K562 (cell line): ENCODE results near the gene MTREX. TPM values are rescaled to one million over a fixed set of nuclear protein-coding genes. Genes with fewer than 3 reads are reported as not detected.

Source experiments
- ATAC-seq: fragments of 200-7000 bp; cut with Tn5 transposase; 3 replicates; pipeline ENCODE4 v1.9.1; 2020; ENCODE audit warnings: moderate library complexity
- BruUV-seq: library from RNA; stranded (reverse); fragments of 400-500 nt; replicated peaks from 2 replicates; lab custom pipeline; 2021; lab: Mats Ljungman, UMichigan
- CTCF ChIA-PET: fragments of 300-600 bp; formaldehyde crosslinking; extraction: SDS; loops from one replicate; lab custom pipeline; 2021; ENCODE audit warnings: low intra/inter-chr PET ratio; lab: Yijun Ruan, JAX
- POLR2A ChIA-PET: fragments of 300-600, 350-650 bp; sonication (Branson Sonifier 250); formaldehyde crosslinking; extraction: SDS; loops from one replicate; lab custom pipeline; 2021; ENCODE audit warnings: antibody characterized with exemption, inconsistent platforms; lab: Yijun Ruan, JAX
- DNase-seq, 4 experiments: peaks; one replicate each; pipeline versions ENCODE4 v3.0.0 to v3.0.0-alpha.2; 2011 to 2018; ENCODE audit warnings: low spot score in 3 of 4, mixed read lengths in 3 of 4; ENCODE audit errors: extremely low read depth in 1 of 4
- FAIRE-seq: peaks from 2 replicates; lab custom pipeline; 2011; peaks lifted over from hg19 to GRCh38; lab: Jason Lieb, UNC
- H2AFZ ChIP-seq: 2 replicates; pipeline ENCODE4 v1.6.0; 2011; ENCODE audit warnings: low read depth, low read length, control low read depth, inconsistent platforms
- H3K27ac ChIP-seq: fragments of 200-600 bp; 3 replicates; pipeline ENCODE4 v1.8.0; 2011; ENCODE audit warnings: low read depth, mild to moderate bottlenecking, control low read depth, inconsistent platforms, low read length, moderate library complexity, mixed read lengths; ENCODE audit errors: extremely low read depth
- H3K27me3 ChIP-seq, 2 experiments: fragments of 300-600 bp in 1 of 2; 2 replicates in 1 of 2; 3 replicates in 1 of 2; pipeline versions ENCODE4 v1.6.0 to v1.8.0; 2011; ENCODE audit warnings: inconsistent platforms in 2 of 2, low read length in 2 of 2, mild to moderate bottlenecking in 1 of 2, mixed read lengths in 1 of 2, moderate library complexity in 1 of 2; ENCODE audit not compliant: control insufficient read depth in 2 of 2, insufficient read depth in 2 of 2
- H3K36me3 ChIP-seq: fragments of 300-600 bp; 3 replicates; pipeline ENCODE4 v1.8.0; 2011; ENCODE audit warnings: mild to moderate bottlenecking, low read length, inconsistent platforms; ENCODE audit not compliant: control insufficient read depth, insufficient read depth
- H3K4me1 ChIP-seq, 2 experiments: fragments of 200-600 bp in 1 of 2; replicated peaks in 1 of 2; 2 replicates in 1 of 2; 3 replicates in 1 of 2; pipeline versions ENCODE4 v1.5.1 to v1.8.0; 2011; ENCODE audit warnings: inconsistent platforms in 2 of 2, low read length in 2 of 2, mild to moderate bottlenecking in 1 of 2, mixed read lengths in 1 of 2, moderate library complexity in 1 of 2; ENCODE audit not compliant: control insufficient read depth in 2 of 2, insufficient read depth in 2 of 2
- H3K4me2 ChIP-seq: 2 replicates; pipeline ENCODE4 v1.6.1; 2011; ENCODE audit warnings: low read length, control low read depth, inconsistent platforms, mixed read lengths; ENCODE audit not compliant: insufficient read depth
- H3K4me3 ChIP-seq: fragments of 200-600 bp; sonication (generic), shearing (Covaris generic); 2 replicates; pipeline ENCODE4 v1.5.1; 2016; ENCODE audit warnings: control low read depth, inconsistent platforms
- H3K79me2 ChIP-seq: fragments of 200-600 bp; 3 replicates; pipeline ENCODE4 v1.8.0; 2011; ENCODE audit warnings: low read length, inconsistent platforms; ENCODE audit not compliant: control insufficient read depth, insufficient read depth
- H3K9ac ChIP-seq, 2 experiments: 2 replicates each; pipeline versions ENCODE4 v1.6.0 to v1.6.1; 2011; ENCODE audit warnings: low read depth in 2 of 2, low read length in 2 of 2, control low read depth in 1 of 2, inconsistent platforms in 1 of 2, mild to moderate bottlenecking in 1 of 2, mixed read lengths in 1 of 2; ENCODE audit not compliant: insufficient read depth in 1 of 2
- H3K9me1 ChIP-seq: one replicate; pipeline ENCODE4 v1.6.0; 2011; ENCODE audit warnings: inconsistent platforms, mild to moderate bottlenecking, low read length, moderate library complexity; ENCODE audit not compliant: control insufficient read depth, insufficient read depth
- H3K9me3 ChIP-seq: replicated peaks from 2 replicates; pipeline ENCODE4 v1.5.1; 2011; ENCODE audit warnings: low read depth, low read length, inconsistent platforms; ENCODE audit not compliant: control insufficient read depth, insufficient read depth
- H4K20me1 ChIP-seq: replicated peaks from 2 replicates; pipeline ENCODE4 v1.6.1; 2011; ENCODE audit warnings: low read length, inconsistent platforms, mixed read lengths; ENCODE audit not compliant: control insufficient read depth, insufficient read depth
- ARHGAP35 ChIP-seq: fragments of 450-650 bp; IDR thresholded peaks from 2 replicates; pipeline ENCODE4 v1.6.1; 2018; ENCODE audit not compliant: partially characterized antibody
- ELF4 ChIP-seq: fragments of 450-650 bp; formaldehyde crosslinking; IDR thresholded peaks from 2 replicates; pipeline ENCODE4 v1.4.0; 2022; ENCODE audit warnings: missing genetic modification characterization
- ESRRB ChIP-seq: fragments of 250-450 bp; sonication (Bioruptor Pico); IDR thresholded peaks from 2 replicates; pipeline ENCODE4 v1.5.0; 2020; ENCODE audit warnings: mild to moderate bottlenecking, moderate library complexity, borderline replicate concordance
- FOXJ2 ChIP-seq: fragments of 200-800 bp; sonication (Bioruptor generic); IDR thresholded peaks from 2 replicates; pipeline ENCODE4 v1.6.1; 2016; ENCODE audit warnings: missing genetic modification characterization, missing compliant biosample characterization
- IRF1 ChIP-seq: sonication (generic); formaldehyde crosslinking; IDR thresholded peaks from 2 replicates; pipeline ENCODE4 v1.8.0; 2022; ENCODE audit warnings: missing genetic modification reagents, mild to moderate bottlenecking, borderline replicate concordance
- JUND ChIP-seq, 2 experiments: IDR thresholded peaks; 2 replicates in 1 of 2; 3 replicates in 1 of 2; pipeline ENCODE4 v1.6.1; 2011; ENCODE audit warnings: borderline replicate concordance in 2 of 2, low read depth in 2 of 2, low read length in 2 of 2, improper control_type of control experiment in 1 of 2, missing biosample characterization in 1 of 2, missing genetic modification characterization in 1 of 2, missing genetic modification reagents in 1 of 2
- L3MBTL2 ChIP-seq: fragments of 450-650 bp; IDR thresholded peaks from 2 replicates; pipeline ENCODE4 v1.6.1; 2016; ENCODE audit warnings: mild to moderate bottlenecking, moderate library complexity
- MEF2A ChIP-seq: IDR thresholded peaks from 2 replicates; pipeline ENCODE4 v1.6.1; 2011; ENCODE audit warnings: low read depth, mild to moderate bottlenecking, low read length, moderate library complexity; ENCODE audit not compliant: control insufficient read depth
- MEIS2 ChIP-seq: fragments of 450-650 bp; IDR thresholded peaks from 2 replicates; pipeline ENCODE4 v1.6.1; 2014; ENCODE audit warnings: mild to moderate bottlenecking; ENCODE audit not compliant: partially characterized antibody
- NFE2 ChIP-seq: IDR thresholded peaks from 2 replicates; pipeline ENCODE4 v1.6.1; 2014; ENCODE audit warnings: antibody characterized with exemption, low read depth
- PCBP2 ChIP-seq: fragments of 200-400 bp; formaldehyde crosslinking; IDR thresholded peaks from 2 replicates; pipeline ENCODE4 v1.6.1; 2018; ENCODE audit warnings: low read length, low read depth, mild to moderate bottlenecking, moderate library complexity; ENCODE audit not compliant: poor library complexity, severe bottlenecking
- ZNF274 ChIP-seq: IDR thresholded peaks from 2 replicates; pipeline ENCODE4 v1.6.1; 2011; ENCODE audit warnings: low read depth, mild to moderate bottlenecking, low read length, moderate library complexity, borderline replicate concordance
- ZNF3 ChIP-seq: fragments of 250-450 bp; sonication (Bioruptor Pico); IDR thresholded peaks from 2 replicates; pipeline ENCODE4 v1.5.0; 2021; ENCODE audit warnings: mild to moderate bottlenecking, moderate library complexity
- WGBS: fragments of 100-300 bp; shearing (Covaris generic); methylation state at CpG from one replicate; pipeline ENCODE4 v1.1.6; 2016; ENCODE audit warnings: low coverage, mixed read lengths; ENCODE audit not compliant: insufficient coverage; ENCODE audit errors: missing lambda C conversion rate; 5-methylcytosine and 5-hydroxymethylcytosine counted together
- in situ Hi-C: fragments of 300-500 bp; cut with MboI; formaldehyde crosslinking; loops from 4 replicates; pipeline ENCODE4 v1.15.0; 2018; ENCODE audit warnings: inconsistent platforms, mixed read lengths
- intact Hi-C: fragments of 100-400 bp; cut with micrococcal nuclease; formaldehyde crosslinking; loops from 2 replicates; pipeline ENCODE4 v1.14.2; 2022
- polyA plus RNA-seq, 8 experiments: library from polyadenylated mRNA; depleted of rRNA in 4 of 8; stranded (reverse) in 5 of 8; unstranded in 3 of 8; fragments of >200 nt; fragmentation: Nextera tagmentation in 2 of 8; fragmentation: Illumina TruSeq in 1 of 8; extraction: Ambion mirVana in 2 of 8; extraction: Trizol in 1 of 8; gene quantifications; 2 replicates each; pipeline versions ENCODE4 v1.2.1 to v1.2.3, GENCODE V29; 2011 to 2014; ENCODE audit warnings: inconsistent platforms in 1 of 8, missing spikeins in 1 of 8
- total RNA-seq, 7 experiments: library from RNA; depleted of rRNA in 6 of 7; stranded (reverse); fragments of >200 nt in 6 of 7; fragmentation: Illumina TruSeq in 2 of 7; extraction: Trizol in 2 of 7; gene quantifications; 2 replicates each; pipeline versions ENCODE4 v1.2.1 to v1.2.3, GENCODE V29; 2011 to 2021; ENCODE audit warnings: low replicate concordance in 1 of 7
- TF ChIP-seq, protein P1 (sequence below): fragments of 250-450 bp; sonication (Bioruptor Pico); IDR thresholded peaks from 2 replicates; pipeline ENCODE4 v1.4.0; 2020; ENCODE audit warnings: mild to moderate bottlenecking, moderate library complexity

Gene MTREX
- total and polyA plus RNA-seq, 9 of the 15 experiments (the other 6 are each of a cell fraction or from before 2014, with no cell fraction given): 52.9 to 193 (median 150) TPM

DNA sequence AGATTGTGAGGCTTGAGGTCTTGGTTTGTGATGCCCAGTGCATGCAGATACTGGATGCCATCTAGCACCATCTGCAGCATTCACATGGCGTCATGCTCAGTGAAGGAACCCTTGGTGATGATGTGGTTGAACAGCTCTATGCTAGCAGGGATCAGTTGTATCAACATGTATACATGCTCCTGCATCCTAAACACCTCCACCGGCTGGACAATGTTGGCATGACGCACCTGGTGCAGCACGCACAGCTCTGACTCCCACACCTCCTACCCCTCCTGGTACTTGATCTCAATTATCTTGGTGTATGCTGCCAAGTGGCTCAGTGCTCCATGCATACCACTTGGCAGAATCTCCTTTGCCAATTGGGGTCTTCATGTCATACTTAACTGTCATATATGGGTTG lies 49.1 kb downstream of the MTREX start (continued):
- no peak for TF ChIP-seq ZNF3 (CRISPR knock-in tag)

DNA sequence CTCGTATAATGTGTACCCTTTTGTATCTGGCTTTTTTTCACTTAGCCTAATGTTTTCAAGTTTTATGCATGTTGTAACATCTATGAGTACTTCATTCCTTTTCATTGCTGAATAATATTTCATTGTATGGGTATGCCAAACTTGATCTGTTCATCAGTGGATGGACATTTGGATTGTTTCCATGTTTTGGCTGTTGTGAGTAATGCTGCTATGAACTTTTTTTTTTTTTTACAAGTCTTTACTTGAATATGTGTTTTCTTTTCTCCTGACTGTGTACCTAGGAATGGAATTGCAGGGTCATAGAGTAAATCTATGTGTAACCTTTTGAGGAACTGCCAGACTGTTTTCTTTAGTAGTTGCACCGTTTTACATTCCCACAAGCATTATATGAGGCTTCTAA lies 52.4 kb downstream of the MTREX start:
- Histone ChIP-seq H3K27me3 (no peaks in the 10 kb centered on the region), H3K9me1 (no peaks in the 10 kb centered on the region), H3K27ac (no peak overlapping the region), H3K36me3 (peaks cover 77% of the 10 kb centered on the region), H3K9ac (no peak overlapping the region), H4K20me1 (no peaks in the 10 kb centered on the region), H3K4me3 (no peak overlapping the region), H3K4me2 (no peak overlapping the region), H2AFZ (no peak overlapping the region), H3K4me1 (no peaks in the 10 kb centered on the region), H3K9me3 (no peaks in the 10 kb centered on the region), H3K79me2 (peaks cover 6% of the 10 kb centered on the region; the same call in 1 of the 3 replicates)
- TF ChIP-seq JUND (IDR thresholded peaks at IDR 0.05; ENCODE audit: borderline replicate concordance, low read depth, low read length): no peak
- TF ChIP-seq JUND (tag; IDR thresholded peaks at IDR 0.05; ENCODE audit: borderline replicate concordance, low read depth, low read length): no peak
- TF ChIP-seq L3MBTL2: no peak
- no peak for TF ChIP-seq ARHGAP35
- no peak for TF ChIP-seq IRF1
- TF ChIP-seq PCBP2: no peak
- TF ChIP-seq NFE2: no peak
- TF ChIP-seq FOXJ2 (tag): no peak
- TF ChIP-seq MEF2A: no peak
- TF ChIP-seq, protein P1, sequence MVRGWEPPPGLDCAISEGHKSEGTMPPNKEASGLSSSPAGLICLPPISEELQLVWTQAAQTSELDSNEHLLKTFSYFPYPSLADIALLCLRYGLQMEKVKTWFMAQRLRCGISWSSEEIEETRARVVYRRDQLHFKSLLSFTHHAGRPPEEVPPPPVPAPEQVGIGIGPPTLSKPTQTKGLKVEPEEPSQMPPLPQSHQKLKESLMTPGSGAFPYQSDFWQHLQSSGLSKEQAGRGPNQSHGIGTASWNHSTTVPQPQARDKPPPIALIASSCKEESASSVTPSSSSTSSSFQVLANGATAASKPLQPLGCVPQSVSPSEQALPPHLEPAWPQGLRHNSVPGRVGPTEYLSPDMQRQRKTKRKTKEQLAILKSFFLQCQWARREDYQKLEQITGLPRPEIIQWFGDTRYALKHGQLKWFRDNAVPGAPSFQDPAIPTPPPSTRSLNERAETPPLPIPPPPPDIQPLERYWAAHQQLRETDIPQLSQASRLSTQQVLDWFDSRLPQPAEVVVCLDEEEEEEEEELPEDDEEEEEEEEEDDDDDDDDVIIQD: no peak
- TF ChIP-seq MEIS2: no peak
- TF ChIP-seq ZNF274: no peak
- TF ChIP-seq ELF4 (CRISPR knock-in tag): no peak
- no peak for TF ChIP-seq ESRRB (CRISPR knock-in tag)
- intact Hi-C loops: no loop called here
- no TSS peak for BruUV-seq
- in situ Hi-C loops: no loop called here
- DNase-seq (no peak), FAIRE-seq (no peak), ATAC-seq (no peak)
- CTCF ChIA-PET: no interaction called here
- POLR2A ChIA-PET: no interaction called here
- WGBS: 100% methylated on average over 2 of the region's 2 CpGs
